Prostate gland (tissue), 2 donors: ENCODE results near the gene C2orf68. TPM values are rescaled to one million over a fixed set of nuclear protein-coding genes. Genes with fewer than 3 reads are reported as not detected.
A peak's percentile ranks its signal among the peaks of the same experiment; 100 is the strongest.

Experiments
- DNase-seq: peaks from one replicate; pipeline ENCODE4 v3.0.0-alpha.2; 2019; ENCODE audit warnings: low spot score
- H3K27ac ChIP-seq, 2 donors: fragments of 200-600 bp; sonication (generic); 2 replicates each; pipeline ENCODE4 v1.5.1; 2017 to 2019
- H3K27me3 ChIP-seq: fragments of 200-600 bp; sonication (generic); replicated peaks from 2 replicates; pipeline ENCODE4 v1.5.1; 2019; ENCODE audit not compliant: insufficient read depth
- H3K36me3 ChIP-seq, 2 donors: fragments of 200-600 bp; sonication (generic); 1 replicate in 1 of 2; 2 replicates in 1 of 2; pipeline versions ENCODE4 v1.5.1 to v1.8.1; 2017 to 2019
- H3K4me1 ChIP-seq: fragments of 200-600 bp; sonication (generic); replicated peaks from 2 replicates; pipeline ENCODE4 v1.5.1; 2019
- H3K4me3 ChIP-seq, 2 donors: fragments of 200-600 bp; sonication (generic); 2 replicates each; pipeline ENCODE4 v1.5.1; 2017 to 2019
- H3K9me3 ChIP-seq: fragments of 200-600 bp; sonication (generic); 2 replicates; pipeline ENCODE4 v1.5.1; 2017
- POLR2A ChIP-seq: fragments of 450-650 bp; IDR thresholded peaks from one replicate; pipeline ENCODE4 v1.6.1; 2016; ENCODE audit warnings: antibody characterized with exemption, mild to moderate bottlenecking
- POLR2AphosphoS5 ChIP-seq: sonication (generic); formaldehyde crosslinking; IDR thresholded peaks from one replicate; pipeline ENCODE4 v1.6.1; 2017; ENCODE audit warnings: antibody characterized with exemption
- WGBS: methylation state at CpG from one replicate; pipeline ENCODE4 v1.1.5; 2018; 5-methylcytosine and 5-hydroxymethylcytosine counted together
- intact Hi-C: fragments of 100-400 bp; cut with DNase I; formaldehyde crosslinking; loops from one replicate; pipeline ENCODE4 v1.14.2; 2022
- total RNA-seq, 2 donors: library from RNA; depleted of rRNA; stranded (reverse); fragments of >200 nt; gene quantifications; one replicate each; pipeline ENCODE4 v1.1.0, GENCODE V29; 2016
- TF ChIP-seq, protein P1 (sequence below), 4 experiments: fragments of 200-600 bp in 2 of 4; fragments of 450-650 bp in 2 of 4; sonication (generic) in 2 of 4; IDR thresholded peaks; 1 replicate in 3 of 4; 2 replicates in 1 of 4; pipeline ENCODE4 v1.5.1; 2016 to 2019; ENCODE audit warnings: antibody characterized with exemption in 4 of 4, mild to moderate bottlenecking in 2 of 4, moderate library complexity in 2 of 4

The C2orf68 gene
- total RNA-seq, 2 donors from 2014 or later, result 16.1 to 26.1 TPM

DNA sequence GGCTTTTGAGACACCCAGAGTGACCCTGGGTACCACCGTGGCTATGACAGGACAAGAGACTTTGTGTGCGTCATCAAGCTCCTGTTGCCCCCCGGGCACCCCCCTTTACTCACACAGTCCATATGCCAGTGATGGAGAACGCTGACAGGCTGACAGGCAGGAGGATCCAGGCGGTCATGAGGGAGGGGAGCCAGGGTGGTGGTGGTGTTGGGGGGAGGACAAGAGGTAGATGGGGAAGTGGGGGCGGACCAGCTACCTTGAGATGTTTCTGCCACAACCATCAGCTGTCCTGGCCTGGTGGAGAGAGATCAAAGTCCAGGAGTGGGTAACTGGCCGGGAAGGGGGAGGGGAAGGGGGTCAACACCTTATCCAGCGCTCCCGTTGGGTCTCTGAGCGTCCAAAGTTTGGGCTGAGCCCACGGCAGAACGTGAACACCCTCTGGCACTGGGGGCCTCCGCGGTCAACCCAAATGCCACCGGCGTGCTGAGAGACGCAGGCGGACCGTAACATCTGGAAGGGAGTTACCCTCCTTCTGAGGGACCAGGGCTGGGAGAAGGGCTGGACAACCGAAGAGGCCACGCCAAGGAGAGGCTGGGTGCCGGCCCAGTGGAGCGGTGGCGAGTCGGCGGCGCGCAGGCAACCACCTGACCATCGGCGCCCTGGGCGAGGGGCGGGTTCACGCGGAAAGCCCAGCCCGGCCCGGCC is 9.9 kb downstream of the C2orf68 start:
- 5% methylated on average over 34 of the region's 36 CpGs for WGBS
- TF ChIP-seq, protein P1, sequence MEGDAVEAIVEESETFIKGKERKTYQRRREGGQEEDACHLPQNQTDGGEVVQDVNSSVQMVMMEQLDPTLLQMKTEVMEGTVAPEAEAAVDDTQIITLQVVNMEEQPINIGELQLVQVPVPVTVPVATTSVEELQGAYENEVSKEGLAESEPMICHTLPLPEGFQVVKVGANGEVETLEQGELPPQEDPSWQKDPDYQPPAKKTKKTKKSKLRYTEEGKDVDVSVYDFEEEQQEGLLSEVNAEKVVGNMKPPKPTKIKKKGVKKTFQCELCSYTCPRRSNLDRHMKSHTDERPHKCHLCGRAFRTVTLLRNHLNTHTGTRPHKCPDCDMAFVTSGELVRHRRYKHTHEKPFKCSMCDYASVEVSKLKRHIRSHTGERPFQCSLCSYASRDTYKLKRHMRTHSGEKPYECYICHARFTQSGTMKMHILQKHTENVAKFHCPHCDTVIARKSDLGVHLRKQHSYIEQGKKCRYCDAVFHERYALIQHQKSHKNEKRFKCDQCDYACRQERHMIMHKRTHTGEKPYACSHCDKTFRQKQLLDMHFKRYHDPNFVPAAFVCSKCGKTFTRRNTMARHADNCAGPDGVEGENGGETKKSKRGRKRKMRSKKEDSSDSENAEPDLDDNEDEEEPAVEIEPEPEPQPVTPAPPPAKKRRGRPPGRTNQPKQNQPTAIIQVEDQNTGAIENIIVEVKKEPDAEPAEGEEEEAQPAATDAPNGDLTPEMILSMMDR (IDR thresholded peaks at IDR 0.05), result no peak
- no peak for TF ChIP-seq POLR2A
- no peak for TF ChIP-seq POLR2AphosphoS5
- H3K36me3 ChIP-seq, result no peaks in the 10 kb centered on the region
- intact Hi-C loops, result no loop called here
- DNase-seq, result peak; percentile 64
- H3K27ac ChIP-seq, result peak overlapping the region; percentile 87 to 90
- H3K4me1 ChIP-seq, result peaks cover 15% of the 10 kb centered on the region
- H3K27me3 ChIP-seq, result no peaks in the 10 kb centered on the region
- H3K9me3 ChIP-seq, result no peaks in the 10 kb centered on the region
- peak overlapping the region; percentile 74 to 81 for H3K4me3 ChIP-seq

DNA sequence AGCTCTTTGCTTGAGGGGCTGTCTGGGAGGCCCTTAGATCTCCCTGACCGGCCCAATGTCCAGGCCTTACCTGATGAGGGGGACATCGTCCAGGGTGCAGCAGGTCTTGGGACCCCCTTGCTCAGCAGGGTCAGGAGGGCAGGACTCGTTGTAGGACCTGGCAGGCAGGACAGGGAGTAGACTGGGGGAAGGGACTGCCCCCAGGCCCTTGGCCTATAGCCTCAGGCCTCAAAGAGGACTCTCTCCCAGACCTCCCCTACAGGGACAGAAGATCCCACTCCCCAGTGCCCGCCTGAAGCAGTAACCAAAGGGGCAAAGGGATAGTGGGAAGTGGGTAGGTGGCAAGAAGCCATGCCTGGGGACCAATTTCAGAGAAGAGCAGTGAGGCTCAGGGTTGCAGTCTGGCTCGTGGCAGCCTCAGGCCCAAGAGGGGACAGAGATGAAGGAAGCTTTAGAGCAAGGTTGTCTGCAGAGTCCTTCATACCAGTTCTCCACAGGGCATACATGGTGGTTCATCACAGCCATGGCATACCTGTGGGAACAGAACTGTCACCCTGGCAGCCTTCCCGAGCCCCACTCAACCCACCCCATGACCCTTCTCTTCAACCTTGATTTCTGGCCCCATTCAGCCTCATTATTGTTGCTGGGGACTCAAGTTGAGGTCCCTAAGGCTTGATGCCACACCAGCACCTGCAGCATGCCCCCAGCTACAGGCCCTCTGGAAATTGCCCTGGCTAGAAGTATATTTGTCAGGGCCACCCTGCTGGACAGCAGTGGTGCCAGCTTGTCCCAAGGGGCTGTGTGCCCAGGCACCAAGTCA is 10.7 kb downstream of the C2orf68 start:
- 63% methylated on average over 6 of the region's 6 CpGs for WGBS
- peaks cover 16% of the 10 kb centered on the region for H3K4me1 ChIP-seq

DNA sequence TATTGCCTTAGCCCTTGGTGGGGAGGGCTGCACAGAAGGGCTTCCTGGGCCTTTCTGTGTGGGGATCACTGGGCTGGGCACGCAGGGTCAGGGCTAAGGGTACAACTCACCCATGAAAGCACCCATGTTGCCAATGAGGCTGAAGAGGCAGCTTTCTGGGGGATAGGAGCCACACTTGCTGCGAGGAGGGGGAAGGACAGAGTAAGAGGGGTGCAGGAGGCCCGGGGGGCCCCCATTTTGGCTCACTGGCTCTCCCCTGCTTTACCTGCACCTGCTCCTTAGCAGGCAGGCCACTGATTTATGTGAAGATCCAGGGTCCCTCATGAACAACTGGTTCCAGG is 11.7 kb downstream of the C2orf68 start:
- H3K27ac ChIP-seq, result no peak overlapping the region
- 90% methylated on average over 3 of the region's 3 CpGs for WGBS
- no peaks in the 10 kb centered on the region for H3K36me3 ChIP-seq
- peaks cover 16% of the 10 kb centered on the region for H3K4me1 ChIP-seq
- H3K4me3 ChIP-seq, result no peak overlapping the region
- DNase-seq, result no peak
- intact Hi-C loops, result no loop called here
- no peaks in the 10 kb centered on the region for H3K27me3 ChIP-seq
- TF ChIP-seq POLR2A, result no peak
- TF ChIP-seq POLR2AphosphoS5, result no peak
- no peaks in the 10 kb centered on the region for H3K9me3 ChIP-seq

More for the DNA sequence above, 10.7 kb downstream of the C2orf68 start:
- Histone ChIP-seq H3K36me3 (no peaks in the 10 kb centered on the region), H3K27ac (peak overlapping the region; percentile 87 to 90), H3K9me3 (no peaks in the 10 kb centered on the region), H3K27me3 (no peaks in the 10 kb centered on the region), H3K4me3 (peak overlapping the region in 1 of 2 donors; percentile 81)
- TF ChIP-seq POLR2AphosphoS5 (no peak), POLR2A (no peak)
- TF ChIP-seq, protein P1 (IDR thresholded peaks at IDR 0.05), result no peak
- no peak for DNase-seq
- intact Hi-C loops, result no loop called here

DNA sequence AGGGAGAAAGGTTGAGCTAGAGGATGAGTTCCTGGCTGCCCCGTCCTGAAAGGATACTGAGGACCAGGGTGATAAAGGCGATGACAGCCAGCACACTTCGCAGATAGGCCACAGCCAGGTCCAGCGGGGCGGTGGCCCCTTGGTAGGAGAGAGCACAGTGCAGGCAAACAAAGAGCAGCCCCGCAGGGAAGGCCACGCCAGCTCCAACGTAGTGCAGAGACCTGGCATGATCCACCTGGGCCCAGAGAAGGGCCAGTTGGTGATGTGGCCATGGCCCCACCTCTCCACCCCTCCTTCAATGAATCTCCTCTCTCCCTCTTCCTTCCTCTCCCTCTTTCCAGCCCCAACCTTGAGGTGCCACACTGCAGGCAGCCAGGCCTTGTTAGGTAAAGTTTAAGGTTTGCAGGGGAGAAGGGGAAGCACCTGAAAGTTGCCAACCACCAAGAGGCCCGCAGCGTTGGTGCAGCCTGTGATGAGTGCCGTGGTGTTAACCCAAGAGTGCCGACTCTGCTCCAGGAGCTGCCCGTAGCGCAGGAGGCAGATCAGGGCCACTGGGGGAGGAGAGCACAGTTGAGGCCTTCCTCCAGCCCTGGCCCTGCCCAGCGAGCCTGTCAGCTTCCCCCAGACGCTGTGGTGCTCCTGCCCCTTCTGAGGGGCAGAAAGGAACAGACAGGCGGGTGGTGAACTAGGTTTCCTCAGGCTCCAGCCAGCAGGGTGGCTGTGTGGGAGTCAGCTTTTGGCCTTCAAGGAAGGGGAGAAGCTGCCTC is 12.2 kb downstream of the C2orf68 start:
- Histone ChIP-seq H3K27ac (no peak overlapping the region), H3K36me3 (no peaks in the 10 kb centered on the region), H3K9me3 (no peaks in the 10 kb centered on the region), H3K27me3 (no peaks in the 10 kb centered on the region), H3K4me3 (no peak overlapping the region), H3K4me1 (peaks cover 13% of the 10 kb centered on the region)
- intact Hi-C loops, result loop anchor here (5.0 kb wide), 1 partner anchor 37 kb away; the partner anchor contains the start of gene GGCX
- DNase-seq, result no peak
- WGBS, result 67% methylated on average over 17 of the region's 17 CpGs
- TF ChIP-seq POLR2A (no peak), POLR2AphosphoS5 (no peak)
- TF ChIP-seq, protein P1 (IDR thresholded peaks at IDR 0.05), result no peak
